ENCODE data around the gene AACS. TPM values are rescaled to one million over a fixed set of nuclear protein-coding genes. Genes with fewer than 3 reads are reported as not detected.

AACS gene
- total RNA-seq, 4 donors from 2014 or later = 15.3 to 79.1 (median 29.7) TPM

DNA sequence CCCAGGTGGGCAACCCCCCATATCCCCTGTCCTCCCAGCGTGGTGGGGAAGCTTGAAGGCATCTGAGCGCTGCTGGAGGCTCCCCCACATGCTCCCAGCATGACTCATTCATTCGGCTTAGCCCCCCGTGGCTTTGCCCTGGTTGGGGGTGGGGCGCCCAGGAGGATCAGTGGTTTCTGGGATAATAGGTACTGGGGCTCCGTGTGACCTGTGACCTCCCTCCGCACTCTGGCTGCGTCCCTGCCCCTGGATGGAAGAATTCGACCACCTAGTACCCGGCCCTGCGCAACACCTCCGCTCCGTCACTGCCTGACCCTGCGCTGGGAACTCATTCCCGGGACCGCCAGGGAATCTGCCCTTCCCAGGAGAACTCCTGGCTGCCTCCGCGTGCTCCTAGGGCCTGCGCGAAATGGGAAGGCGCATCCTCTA, 120.1 kb downstream of the AACS start:
- TF ChIP-seq, protein P1, sequence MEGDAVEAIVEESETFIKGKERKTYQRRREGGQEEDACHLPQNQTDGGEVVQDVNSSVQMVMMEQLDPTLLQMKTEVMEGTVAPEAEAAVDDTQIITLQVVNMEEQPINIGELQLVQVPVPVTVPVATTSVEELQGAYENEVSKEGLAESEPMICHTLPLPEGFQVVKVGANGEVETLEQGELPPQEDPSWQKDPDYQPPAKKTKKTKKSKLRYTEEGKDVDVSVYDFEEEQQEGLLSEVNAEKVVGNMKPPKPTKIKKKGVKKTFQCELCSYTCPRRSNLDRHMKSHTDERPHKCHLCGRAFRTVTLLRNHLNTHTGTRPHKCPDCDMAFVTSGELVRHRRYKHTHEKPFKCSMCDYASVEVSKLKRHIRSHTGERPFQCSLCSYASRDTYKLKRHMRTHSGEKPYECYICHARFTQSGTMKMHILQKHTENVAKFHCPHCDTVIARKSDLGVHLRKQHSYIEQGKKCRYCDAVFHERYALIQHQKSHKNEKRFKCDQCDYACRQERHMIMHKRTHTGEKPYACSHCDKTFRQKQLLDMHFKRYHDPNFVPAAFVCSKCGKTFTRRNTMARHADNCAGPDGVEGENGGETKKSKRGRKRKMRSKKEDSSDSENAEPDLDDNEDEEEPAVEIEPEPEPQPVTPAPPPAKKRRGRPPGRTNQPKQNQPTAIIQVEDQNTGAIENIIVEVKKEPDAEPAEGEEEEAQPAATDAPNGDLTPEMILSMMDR (IDR thresholded peaks at IDR 0.05; ENCODE audit: low read depth) = no peak

DNA sequence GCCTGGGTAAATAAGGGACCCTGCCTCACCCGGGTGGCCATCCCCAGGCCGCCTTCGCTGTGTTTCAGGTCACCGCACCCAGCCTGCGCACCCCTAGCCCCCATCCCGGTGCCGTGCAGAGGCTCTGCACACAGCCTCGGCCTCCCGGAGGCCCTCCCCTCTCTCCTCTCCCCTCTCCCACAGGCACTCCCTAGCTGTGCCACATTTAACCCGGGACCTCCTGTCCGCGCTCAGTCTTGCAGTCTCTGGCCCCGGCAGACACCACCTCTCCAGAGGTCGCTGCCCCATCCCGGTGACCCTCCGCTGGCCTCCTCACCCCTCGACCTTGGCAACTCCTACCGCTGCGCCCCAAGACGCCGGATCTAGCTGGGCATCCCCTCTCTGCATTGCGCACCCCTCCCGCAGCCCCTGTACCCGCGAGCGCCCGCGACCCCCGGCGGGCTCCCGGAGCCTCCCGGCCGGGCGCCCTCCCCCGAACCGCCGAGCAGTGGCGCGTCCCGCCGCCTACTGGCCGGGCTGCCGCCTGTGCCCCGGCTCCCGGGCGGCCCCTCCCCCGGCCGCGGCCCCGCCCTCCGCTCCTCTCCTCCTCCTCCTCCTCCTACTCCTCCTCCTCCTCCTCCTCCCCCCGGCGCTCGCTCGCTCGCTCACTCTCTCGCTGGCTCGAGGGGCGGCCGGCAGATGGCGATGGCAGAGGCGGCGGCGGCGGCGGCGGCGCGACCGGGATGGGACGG, 120.7 kb downstream of the AACS start, which contains the start of gene TMEM132B:
TMEM132B (plus strand) TSS at position 647 of the 731 bp plus-strand sequence.
- TF ChIP-seq, protein P1 (IDR thresholded peaks at IDR 0.05; ENCODE audit: low read depth) = no peak

DNA sequence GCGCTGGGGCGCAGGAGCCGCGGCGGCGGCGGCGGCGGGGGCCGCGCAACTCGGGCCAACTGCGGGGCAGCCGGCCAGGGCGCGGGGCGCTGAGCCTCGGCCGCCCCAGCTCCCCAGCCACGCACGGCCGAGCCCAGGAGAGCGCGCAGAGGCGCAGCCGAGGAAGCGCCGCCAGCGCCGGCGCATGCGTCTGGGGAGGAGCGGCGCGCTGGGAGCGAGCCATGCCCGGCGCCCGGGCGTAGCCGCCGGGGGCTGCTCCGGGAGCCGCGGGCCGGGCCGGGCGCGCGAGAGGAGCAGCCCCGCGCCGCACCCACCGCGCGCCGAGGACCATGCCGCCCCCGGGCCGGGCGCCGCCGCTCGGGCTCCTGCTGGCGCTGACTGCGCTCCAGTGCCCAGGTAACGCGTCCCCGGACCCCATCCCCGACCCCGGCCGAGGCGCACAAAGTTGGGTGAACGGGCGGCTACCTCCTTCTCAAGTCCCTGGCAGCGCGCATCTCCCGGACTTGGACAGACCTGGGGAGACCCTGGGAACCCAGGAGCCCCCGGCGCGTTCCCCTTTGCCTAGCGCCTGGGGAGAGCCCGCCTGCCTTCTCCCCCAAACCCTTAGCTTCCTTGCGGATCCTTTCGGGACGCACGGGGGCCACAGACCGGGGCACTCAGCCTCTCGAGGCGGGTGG, 121.4 kb downstream of the AACS start:
- TF ChIP-seq, protein P1 (IDR thresholded peaks at IDR 0.05; ENCODE audit: low read depth) = no peak

DNA sequence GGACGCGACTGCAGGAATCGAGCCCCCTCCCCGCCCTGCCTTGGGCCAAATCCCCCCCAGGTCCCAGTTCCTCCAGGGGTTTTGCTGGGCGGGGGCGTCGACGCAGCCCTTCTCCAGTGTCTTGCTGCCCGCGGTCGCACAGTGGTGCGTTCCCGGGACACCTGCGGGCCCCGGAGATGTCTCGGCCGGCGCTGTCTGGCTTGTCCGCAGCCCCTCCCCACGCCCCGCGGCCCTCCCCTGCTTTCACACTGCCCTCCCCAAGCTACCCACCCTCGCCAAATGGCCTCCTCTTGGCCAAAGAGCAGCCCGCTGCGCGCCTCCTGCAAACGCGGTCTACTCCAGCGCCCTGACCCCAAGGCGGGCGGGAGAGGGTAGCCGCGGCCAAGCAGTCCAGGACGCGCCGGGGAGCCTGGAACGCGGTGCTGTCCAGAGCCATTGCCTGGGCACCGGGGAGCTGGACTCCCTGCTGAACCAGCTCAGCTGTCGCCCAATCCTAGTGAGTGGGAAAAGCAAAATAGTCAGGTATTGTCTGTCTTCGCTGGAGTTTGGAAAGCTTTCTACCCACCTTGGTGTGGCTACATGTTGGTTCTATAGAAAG, 122.0 kb downstream of the AACS start:
- TF ChIP-seq, protein P1 (IDR thresholded peaks at IDR 0.05; ENCODE audit: low read depth) = no peak

DNA sequence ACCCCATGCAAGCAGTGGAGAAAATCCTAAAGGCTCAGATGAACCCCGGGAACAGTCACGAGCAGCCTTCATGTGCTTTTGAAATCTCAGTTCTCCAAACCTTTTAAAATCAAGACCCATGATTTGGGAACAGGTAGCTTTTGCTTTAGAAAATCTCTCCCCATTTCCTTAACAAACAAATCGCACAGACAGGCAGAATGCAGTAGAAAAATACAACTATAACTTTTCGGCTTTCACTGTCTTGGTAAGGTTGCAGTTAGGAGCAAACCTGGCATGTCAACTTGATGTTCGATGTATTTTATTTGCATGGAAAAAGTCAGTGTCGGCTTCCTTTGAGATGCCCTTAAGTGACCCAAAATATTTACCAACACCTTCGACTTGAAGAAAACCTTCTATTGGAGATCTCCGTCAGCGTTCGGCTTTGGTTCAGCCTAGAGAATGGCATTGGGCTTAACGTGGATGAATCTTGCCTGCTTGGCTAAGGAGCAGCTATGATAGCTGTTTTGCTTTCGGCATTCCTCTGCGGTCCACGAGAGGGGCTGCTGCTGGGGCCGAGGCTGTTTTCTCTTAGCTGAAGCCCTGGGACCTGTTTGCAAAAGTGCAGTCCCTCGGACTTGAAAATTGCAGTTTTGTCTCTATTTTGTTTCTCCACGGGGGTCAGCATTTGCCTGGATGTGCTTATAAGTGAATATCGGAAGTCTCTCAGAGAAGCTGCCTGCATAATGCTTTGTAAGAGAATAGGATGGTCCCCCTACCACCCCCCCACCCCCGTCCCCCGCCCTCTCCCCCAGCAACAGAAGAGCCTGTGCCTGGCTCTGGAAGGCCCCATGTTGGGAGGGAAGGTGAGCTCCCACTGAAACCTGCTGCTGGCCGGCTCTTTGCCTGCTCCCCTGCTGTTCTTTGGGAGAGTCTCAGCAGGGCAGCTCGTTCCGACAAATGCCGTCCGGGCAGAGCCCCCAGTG, 122.8 kb downstream of the AACS start:
- TF ChIP-seq, protein P1 (IDR thresholded peaks at IDR 0.05; ENCODE audit: low read depth) = no peak

DNA sequence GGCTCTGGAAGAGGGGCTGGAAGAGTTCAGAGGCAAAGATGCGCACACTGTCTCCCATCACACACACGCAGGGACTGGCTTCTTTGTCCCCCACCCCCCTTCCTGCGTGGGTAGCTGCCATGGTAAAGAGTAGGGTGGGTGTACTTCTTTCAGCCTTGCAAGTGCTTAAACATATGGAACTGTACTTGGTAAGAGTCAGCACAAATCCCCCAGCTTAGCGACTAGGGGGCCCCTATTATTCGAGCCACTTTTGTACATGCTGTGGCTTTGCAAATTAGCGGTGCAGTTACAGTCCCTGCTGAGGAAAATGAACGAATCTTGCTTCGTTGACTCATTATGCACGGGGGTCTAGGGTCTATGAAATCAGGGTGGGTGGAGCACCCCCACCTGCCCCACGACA, 123.8 kb downstream of the AACS start:
- TF ChIP-seq, protein P1 (IDR thresholded peaks at IDR 0.05; ENCODE audit: low read depth) = no peak
